ENCODE data around the gene MACROD1.

MACROD1 gene

GRCh38 chr11:64110465-64111375, 55.2 kb downstream of the MACROD1 start:
- no peak for DNase-seq

- DNase-seq = no peak
Observed at GRCh38 chr11:64109332-64109731, 56.6 kb downstream of the MACROD1 start.

GRCh38 chr11:64107303-64107702, 58.6 kb downstream of the MACROD1 start:
- DNase-seq = no peak

GRCh38 chr11:64104632-64105031, 61.3 kb downstream of the MACROD1 start:
- no peak for DNase-seq

- DNase-seq = no peak
Observed at GRCh38 chr11:64103277-64103985, 62.5 kb downstream of the MACROD1 start.

- DNase-seq = no peak
Observed at GRCh38 chr11:64102005-64102738, 63.7 kb downstream of the MACROD1 start.

- no peak for DNase-seq
Observed at GRCh38 chr11:64101461-64101860, 64.5 kb downstream of the MACROD1 start.

- DNase-seq = no peak
Observed at GRCh38 chr11:64100782-64101353, 65.0 kb downstream of the MACROD1 start.

GRCh38 chr11:64100360-64100759, 65.6 kb downstream of the MACROD1 start:
- peak; percentile 37 for DNase-seq

GRCh38 chr11:64099436-64099835, 66.5 kb downstream of the MACROD1 start:
- DNase-seq = no peak

- no peak for DNase-seq
Observed at GRCh38 chr11:64098318-64098831, 67.5 kb downstream of the MACROD1 start.

GRCh38 chr11:64097468-64098317, 68.2 kb downstream of the MACROD1 start:
- no peak for DNase-seq

- DNase-seq = peak; percentile 73
Observed at GRCh38 chr11:64096835-64097234, 69.1 kb downstream of the MACROD1 start.

GRCh38 chr11:64095949-64096348, 70.0 kb downstream of the MACROD1 start:
- DNase-seq = no peak

GRCh38 chr11:64095273-64095817, 70.6 kb downstream of the MACROD1 start:
- DNase-seq = no peak

GRCh38 chr11:64094463-64095260, 71.3 kb downstream of the MACROD1 start:
- no peak for DNase-seq

GRCh38 chr11:64093233-64094039, 72.5 kb downstream of the MACROD1 start:
- no peak for DNase-seq

GRCh38 chr11:64092761-64093136, 73.2 kb downstream of the MACROD1 start:
- no peak for DNase-seq

- no peak for DNase-seq
Observed at GRCh38 chr11:64092111-64092760, 73.7 kb downstream of the MACROD1 start.

Measured in NCI-H510A (cell line).